GM23338 (cell line): Measurements from ENCODE around the gene CCDC86. TPM values are rescaled to one million over a fixed set of nuclear protein-coding genes. Genes with fewer than 3 reads are reported as not detected.
A peak's percentile ranks its signal among the peaks of the same experiment; 100 is the strongest.

Experiments used
- ATAC-seq: fragments of 200-7000 bp; cut with Tn5 transposase; 3 replicates; pipeline ENCODE4 v1.9.1; 2020
- DNase-seq: peaks from one replicate; pipeline ENCODE4 v3.0.0-alpha.2; 2015; ENCODE audit warnings: low spot score
- H2AFZ ChIP-seq: fragments of 200-600 bp; sonication (generic); 2 replicates; pipeline ENCODE4 v1.8.0; 2016; ENCODE audit warnings: antibody characterized with exemption, mild to moderate bottlenecking, moderate library complexity
- H3F3A ChIP-seq: fragments of 200-600 bp; sonication (generic); replicated peaks from 2 replicates; pipeline ENCODE4 v1.8.0; 2017; ENCODE audit warnings: antibody characterized with exemption, mixed run types, low read depth
- H3K27ac ChIP-seq: fragments of 200-600 bp; sonication (generic); 2 replicates; pipeline ENCODE4 v1.6.1; 2016; ENCODE audit warnings: low read depth
- H3K27me3 ChIP-seq: fragments of 200-600 bp; sonication (generic); 2 replicates; pipeline ENCODE4 v1.8.0; 2016; ENCODE audit warnings: mild to moderate bottlenecking, mixed run types, moderate library complexity; ENCODE audit not compliant: insufficient read depth
- H3K36me3 ChIP-seq: fragments of 200-600 bp; sonication (generic); 2 replicates; pipeline ENCODE4 v1.8.0; 2016; ENCODE audit warnings: mild to moderate bottlenecking; ENCODE audit not compliant: insufficient read depth
- H3K4me1 ChIP-seq: fragments of 200-600 bp; sonication (generic); 2 replicates; pipeline ENCODE4 v1.8.0; 2016; ENCODE audit warnings: mild to moderate bottlenecking, moderate library complexity; ENCODE audit not compliant: insufficient read depth
- H3K4me2 ChIP-seq: fragments of 200-600 bp; sonication (generic); 2 replicates; pipeline ENCODE4 v1.7.1; 2017; ENCODE audit warnings: mixed run types
- H3K4me3 ChIP-seq: fragments of 200-600 bp; sonication (generic); 2 replicates; pipeline ENCODE4 v1.6.1; 2016; ENCODE audit warnings: mixed run types
- H3K79me2 ChIP-seq: fragments of 200-600 bp; sonication (generic); replicated peaks from 2 replicates; pipeline ENCODE4 v1.8.0; 2017; ENCODE audit warnings: mild to moderate bottlenecking; ENCODE audit not compliant: insufficient read depth
- H3K9me2 ChIP-seq: fragments of 200-600 bp; sonication (generic); 2 replicates; pipeline ENCODE4 v1.8.0; 2017; ENCODE audit not compliant: insufficient read depth
- H4K20me1 ChIP-seq: fragments of 200-600 bp; sonication (generic); replicated peaks from 2 replicates; pipeline ENCODE4 v1.8.0; 2017; ENCODE audit warnings: mild to moderate bottlenecking; ENCODE audit not compliant: insufficient read depth
- H3K27ac Mint-ChIP-seq: 2 replicates; pipeline ENCODE4 v1.8.0; 2020; ENCODE audit warnings: inconsistent platforms, mild to moderate bottlenecking, moderate library complexity, mixed read lengths
- H3K27me3 Mint-ChIP-seq: 3 replicates; pipeline ENCODE4 v1.8.0; 2022; ENCODE audit warnings: low read depth, mild to moderate bottlenecking, moderate library complexity, mixed read lengths, inconsistent platforms; ENCODE audit not compliant: insufficient read depth, poor library complexity
- H3K36me3 Mint-ChIP-seq: 3 replicates; pipeline ENCODE4 v1.8.0; 2021; ENCODE audit warnings: low read depth, mild to moderate bottlenecking, inconsistent platforms, moderate library complexity, mixed read lengths
- H3K4me1 Mint-ChIP-seq: 3 replicates; pipeline ENCODE4 v1.8.0; 2020; ENCODE audit warnings: mild to moderate bottlenecking, inconsistent platforms, mixed read lengths
- H3K4me3 Mint-ChIP-seq: 3 replicates; pipeline ENCODE4 v1.8.0; 2021; ENCODE audit warnings: moderate library complexity, mild to moderate bottlenecking, inconsistent platforms, mixed read lengths
- H3K9me3 Mint-ChIP-seq: 3 replicates; pipeline ENCODE4 v1.8.0; 2020; ENCODE audit warnings: moderate library complexity, mild to moderate bottlenecking, inconsistent platforms, mixed read lengths
- CTCF ChIP-seq, 2 experiments: fragments of 200-600 bp in 1 of 2; sonication (generic) in 1 of 2; conservative IDR thresholded peaks; 2 replicates each; pipeline versions ENCODE4 v1.5.1 to v1.6.1; 2016 to 2017; ENCODE audit warnings: antibody characterized with exemption in 2 of 2, low read depth in 2 of 2, mild to moderate bottlenecking in 2 of 2, moderate library complexity in 1 of 2
- EZH2 ChIP-seq: fragments of 200-600 bp; sonication (generic); IDR thresholded peaks from one replicate; pipeline ENCODE4 v1.8.0; 2017; ENCODE audit warnings: antibody characterized with exemption, mild to moderate bottlenecking, low read depth; ENCODE audit not compliant: unreplicated experiment
- EZH2phosphoT487 ChIP-seq: fragments of 200-600 bp; sonication (generic); IDR thresholded peaks from one replicate; pipeline ENCODE4 v1.8.1; 2018; ENCODE audit warnings: antibody characterized with exemption; ENCODE audit not compliant: unreplicated experiment
- NANOG ChIP-seq: IDR thresholded peaks from 2 replicates; pipeline ENCODE4 v1.6.1; 2016; ENCODE audit warnings: antibody characterized with exemption, borderline replicate concordance
- REST ChIP-seq: IDR thresholded peaks from one replicate; pipeline ENCODE4 v1.6.1; 2018; ENCODE audit warnings: antibody characterized with exemption; ENCODE audit not compliant: unreplicated experiment
- ZNF114 ChIP-seq: fragments of 250-450 bp; sonication (Bioruptor Pico); IDR thresholded peaks from 2 replicates; pipeline ENCODE4 v1.5.0; 2020; ENCODE audit warnings: mild to moderate bottlenecking, moderate library complexity
- ZNF331 ChIP-seq: fragments of 250-450 bp; sonication (Bioruptor Pico); IDR thresholded peaks from 2 replicates; pipeline ENCODE4 v1.5.0; 2020; ENCODE audit warnings: low read depth, mild to moderate bottlenecking, moderate library complexity
- ZNF462 ChIP-seq: fragments of 250-450 bp; sonication (Bioruptor Pico); IDR thresholded peaks from 2 replicates; pipeline ENCODE4 v1.5.0; 2020; ENCODE audit warnings: mild to moderate bottlenecking, moderate library complexity
- polyA plus RNA-seq: library from polyadenylated mRNA; unstranded; fragments of >200 nt; fragmentation: Nextera tagmentation; extraction: Ambion mirVana; gene quantifications from 2 replicates; pipeline ENCODE4 v1.2.1, GENCODE V29; 2016
- total RNA-seq: library from RNA; depleted of rRNA; stranded (reverse); fragments of >200 nt; shearing (Covaris generic); gene quantifications from 2 replicates; pipeline ENCODE4 v1.2.3, GENCODE V29; 2014

CCDC86 gene
- total and polyA plus RNA-seq, 2 experiments from 2014 or later, result 67.3 to 98.5 TPM

GRCh38 chr11:60836866-60837515 is 4.9 kb upstream of the CCDC86 start:
- H3K9me3 Mint-ChIP-seq, result no peaks in the 10 kb centered on the region; the same call in 1 of the 3 replicates
- Histone ChIP-seq H3K27ac (no peak overlapping the region), H3K9me2 (0 out of 2 replicates have a peak, but pooled peaks cover 4% of the 10 kb centered on the region), H3K79me2 (no peaks in the 10 kb centered on the region), H2AFZ (no peak overlapping the region), H4K20me1 (no peaks in the 10 kb centered on the region; the same call in 1 of the 2 replicates), H3K4me3 (no peak overlapping the region), H3K36me3 (no peaks in the 10 kb centered on the region), H3F3A (no peaks in the 10 kb centered on the region), H3K27me3 (no peaks in the 10 kb centered on the region), H3K4me1 (peaks cover 4% of the 10 kb centered on the region), H3K4me2 (no peak overlapping the region)
- TF ChIP-seq ZNF114 (CRISPR knock-in tag) (no peak), ZNF331 (CRISPR knock-in tag) (no peak)
- no peak overlapping the region for H3K27ac Mint-ChIP-seq
- DNase-seq (no peak), ATAC-seq (no peak)
- H3K27me3 Mint-ChIP-seq, result peaks cover 16% of the 10 kb centered on the region
- no peak overlapping the region for H3K4me3 Mint-ChIP-seq
- no peaks in the 10 kb centered on the region for H3K36me3 Mint-ChIP-seq
- peaks cover 13% of the 10 kb centered on the region for H3K4me1 Mint-ChIP-seq

- Histone ChIP-seq H3K4me3 (no peak overlapping the region), H3K36me3 (no peaks in the 10 kb centered on the region), H3F3A (no peaks in the 10 kb centered on the region), H3K9me2 (0 out of 2 replicates have a peak, but pooled peaks cover 4% of the 10 kb centered on the region), H3K79me2 (peaks cover 11% of the 10 kb centered on the region), H4K20me1 (peaks cover 2% of the 10 kb centered on the region), H3K27me3 (no peaks in the 10 kb centered on the region), H3K27ac (no peak overlapping the region), H3K4me1 (peaks cover 6% of the 10 kb centered on the region), H2AFZ (0 out of 2 replicates have a peak overlapping the region, but pooled peaks have one; percentile 43), H3K4me2 (no peak overlapping the region)
- TF ChIP-seq REST (no peak), EZH2phosphoT487 (no peak), ZNF462 (CRISPR knock-in tag) (no peak), NANOG (no peak), CTCF (conservative IDR thresholded peaks at IDR 0.05; ENCODE audit: low read depth in 2 of 2) (peak; percentile 52 to 65), EZH2 (no peak)
- H3K36me3 Mint-ChIP-seq, result no peaks in the 10 kb centered on the region
- peak; percentile 74 for ATAC-seq
- H3K27me3 Mint-ChIP-seq, result peaks cover 21% of the 10 kb centered on the region
- peaks cover 13% of the 10 kb centered on the region for H3K4me1 Mint-ChIP-seq
- DNase-seq, result peak; percentile 76
- H3K27ac Mint-ChIP-seq, result no peak overlapping the region
- H3K4me3 Mint-ChIP-seq, result no peak overlapping the region
- H3K9me3 Mint-ChIP-seq, result no peaks in the 10 kb centered on the region; the same call in 1 of the 3 replicates
Observed at GRCh38 chr11:60838132-60838531, 3.8 kb upstream of the CCDC86 start.
